ENCODE measurements around the gene ATF4. TPM values are rescaled to one million over a fixed set of nuclear protein-coding genes. Genes with fewer than 3 reads are reported as not detected.
A peak's percentile ranks its signal among the peaks of the same experiment; 100 is the strongest.

Gene ATF4
- total and polyA plus RNA-seq, 2 of the 13 experiments (the other 11 are each of a cell fraction or from before 2014, with no cell fraction given), result 486 to 1,297 TPM

DNA sequence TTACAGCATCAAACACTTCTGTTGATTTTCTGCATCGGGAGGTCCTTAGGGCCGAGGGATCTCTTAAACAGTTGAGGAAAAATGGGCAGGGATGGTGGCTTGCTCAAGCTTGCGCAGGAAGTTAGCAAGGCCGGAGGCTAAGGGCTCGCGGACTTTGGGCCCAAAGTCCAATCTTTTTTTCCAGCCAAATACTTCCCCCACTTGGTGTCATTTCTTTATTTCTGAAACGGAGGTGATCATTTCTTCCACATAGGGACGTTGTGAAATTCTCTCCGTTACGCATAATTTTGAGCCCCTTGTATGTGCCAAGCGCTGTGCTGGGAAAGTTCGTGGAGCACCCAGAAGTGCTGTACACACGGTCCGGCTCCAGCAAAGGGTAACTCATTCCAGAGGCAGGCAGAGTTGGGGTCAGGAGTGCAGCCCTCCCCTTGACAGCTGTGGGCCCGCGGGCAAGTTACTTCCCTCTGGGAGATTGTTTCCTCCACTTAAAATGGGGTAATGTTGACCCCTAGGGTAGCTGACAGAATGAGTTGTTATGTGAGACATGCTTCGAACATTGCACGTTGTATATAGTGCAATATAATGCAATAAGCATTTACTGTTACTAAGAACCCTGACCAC is 17.5 kb upstream of the ATF4 start (continued):
- TF ChIP-seq ZNF280D (CRISPR knock-in tag; IDR thresholded peaks at IDR 0.05) (no peak), PHF21A (CRISPR knock-in tag; IDR thresholded peaks at IDR 0.05) (peak; percentile 40; the same call in 1 of the 2 replicates), ZNF251 (CRISPR knock-in tag; IDR thresholded peaks at IDR 0.05) (no peak), ZIK1 (CRISPR knock-in tag; IDR thresholded peaks at IDR 0.05; ENCODE audit: borderline replicate concordance, low read depth) (no peak), ETV6 (CRISPR knock-in tag; conservative IDR thresholded peaks at IDR 0.05) (no peak), GABPB1 (CRISPR knock-in tag; IDR thresholded peaks at IDR 0.05) (no peak), ZFP36L1 (CRISPR knock-in tag; IDR thresholded peaks at IDR 0.05) (no peak), ZNF430 (CRISPR knock-in tag; IDR thresholded peaks at IDR 0.05) (no peak), DZIP1 (CRISPR knock-in tag; IDR thresholded peaks at IDR 0.05) (no peak), SRSF9 (IDR thresholded peaks at IDR 0.05; ENCODE audit: borderline replicate concordance, insufficient read depth, low read depth, low read length, poor library complexity, severe bottlenecking) (no peak), KLF11 (CRISPR knock-in tag; IDR thresholded peaks at IDR 0.05) (no peak), TBP (CRISPR knock-in tag; IDR thresholded peaks at IDR 0.05) (no peak), SRY (CRISPR knock-in tag; IDR thresholded peaks at IDR 0.05) (no peak), ZNF737 (CRISPR knock-in tag; IDR thresholded peaks at IDR 0.05; ENCODE audit: borderline replicate concordance) (no peak), ATAD3A (CRISPR knock-in tag; IDR thresholded peaks at IDR 0.05) (no peak)
- TF ChIP-seq, protein P1, sequence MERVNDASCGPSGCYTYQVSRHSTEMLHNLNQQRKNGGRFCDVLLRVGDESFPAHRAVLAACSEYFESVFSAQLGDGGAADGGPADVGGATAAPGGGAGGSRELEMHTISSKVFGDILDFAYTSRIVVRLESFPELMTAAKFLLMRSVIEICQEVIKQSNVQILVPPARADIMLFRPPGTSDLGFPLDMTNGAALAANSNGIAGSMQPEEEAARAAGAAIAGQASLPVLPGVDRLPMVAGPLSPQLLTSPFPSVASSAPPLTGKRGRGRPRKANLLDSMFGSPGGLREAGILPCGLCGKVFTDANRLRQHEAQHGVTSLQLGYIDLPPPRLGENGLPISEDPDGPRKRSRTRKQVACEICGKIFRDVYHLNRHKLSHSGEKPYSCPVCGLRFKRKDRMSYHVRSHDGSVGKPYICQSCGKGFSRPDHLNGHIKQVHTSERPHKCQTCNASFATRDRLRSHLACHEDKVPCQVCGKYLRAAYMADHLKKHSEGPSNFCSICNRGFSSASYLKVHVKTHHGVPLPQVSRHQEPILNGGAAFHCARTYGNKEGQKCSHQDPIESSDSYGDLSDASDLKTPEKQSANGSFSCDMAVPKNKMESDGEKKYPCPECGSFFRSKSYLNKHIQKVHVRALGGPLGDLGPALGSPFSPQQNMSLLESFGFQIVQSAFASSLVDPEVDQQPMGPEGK (CRISPR knock-in tag; IDR thresholded peaks at IDR 0.05), result 0 out of 2 replicates have a peak, but pooled peaks have one; percentile 10
- TF ChIP-seq, protein P2, sequence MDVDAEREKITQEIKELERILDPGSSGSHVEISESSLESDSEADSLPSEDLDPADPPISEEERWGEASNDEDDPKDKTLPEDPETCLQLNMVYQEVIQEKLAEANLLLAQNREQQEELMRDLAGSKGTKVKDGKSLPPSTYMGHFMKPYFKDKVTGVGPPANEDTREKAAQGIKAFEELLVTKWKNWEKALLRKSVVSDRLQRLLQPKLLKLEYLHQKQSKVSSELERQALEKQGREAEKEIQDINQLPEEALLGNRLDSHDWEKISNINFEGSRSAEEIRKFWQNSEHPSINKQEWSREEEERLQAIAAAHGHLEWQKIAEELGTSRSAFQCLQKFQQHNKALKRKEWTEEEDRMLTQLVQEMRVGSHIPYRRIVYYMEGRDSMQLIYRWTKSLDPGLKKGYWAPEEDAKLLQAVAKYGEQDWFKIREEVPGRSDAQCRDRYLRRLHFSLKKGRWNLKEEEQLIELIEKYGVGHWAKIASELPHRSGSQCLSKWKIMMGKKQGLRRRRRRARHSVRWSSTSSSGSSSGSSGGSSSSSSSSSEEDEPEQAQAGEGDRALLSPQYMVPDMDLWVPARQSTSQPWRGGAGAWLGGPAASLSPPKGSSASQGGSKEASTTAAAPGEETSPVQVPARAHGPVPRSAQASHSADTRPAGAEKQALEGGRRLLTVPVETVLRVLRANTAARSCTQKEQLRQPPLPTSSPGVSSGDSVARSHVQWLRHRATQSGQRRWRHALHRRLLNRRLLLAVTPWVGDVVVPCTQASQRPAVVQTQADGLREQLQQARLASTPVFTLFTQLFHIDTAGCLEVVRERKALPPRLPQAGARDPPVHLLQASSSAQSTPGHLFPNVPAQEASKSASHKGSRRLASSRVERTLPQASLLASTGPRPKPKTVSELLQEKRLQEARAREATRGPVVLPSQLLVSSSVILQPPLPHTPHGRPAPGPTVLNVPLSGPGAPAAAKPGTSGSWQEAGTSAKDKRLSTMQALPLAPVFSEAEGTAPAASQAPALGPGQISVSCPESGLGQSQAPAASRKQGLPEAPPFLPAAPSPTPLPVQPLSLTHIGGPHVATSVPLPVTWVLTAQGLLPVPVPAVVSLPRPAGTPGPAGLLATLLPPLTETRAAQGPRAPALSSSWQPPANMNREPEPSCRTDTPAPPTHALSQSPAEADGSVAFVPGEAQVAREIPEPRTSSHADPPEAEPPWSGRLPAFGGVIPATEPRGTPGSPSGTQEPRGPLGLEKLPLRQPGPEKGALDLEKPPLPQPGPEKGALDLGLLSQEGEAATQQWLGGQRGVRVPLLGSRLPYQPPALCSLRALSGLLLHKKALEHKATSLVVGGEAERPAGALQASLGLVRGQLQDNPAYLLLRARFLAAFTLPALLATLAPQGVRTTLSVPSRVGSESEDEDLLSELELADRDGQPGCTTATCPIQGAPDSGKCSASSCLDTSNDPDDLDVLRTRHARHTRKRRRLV (CRISPR knock-in tag; IDR thresholded peaks at IDR 0.05), result no peak

Data from HepG2 (cell line).